ENCODE measurements around the gene NAA11.
"Not testable (repeated sequence)": the region's sequence is repeated elsewhere in the genome, so short reads cannot be mapped to it uniquely, and the experiment has no call there.

The NAA11 gene

DNA sequence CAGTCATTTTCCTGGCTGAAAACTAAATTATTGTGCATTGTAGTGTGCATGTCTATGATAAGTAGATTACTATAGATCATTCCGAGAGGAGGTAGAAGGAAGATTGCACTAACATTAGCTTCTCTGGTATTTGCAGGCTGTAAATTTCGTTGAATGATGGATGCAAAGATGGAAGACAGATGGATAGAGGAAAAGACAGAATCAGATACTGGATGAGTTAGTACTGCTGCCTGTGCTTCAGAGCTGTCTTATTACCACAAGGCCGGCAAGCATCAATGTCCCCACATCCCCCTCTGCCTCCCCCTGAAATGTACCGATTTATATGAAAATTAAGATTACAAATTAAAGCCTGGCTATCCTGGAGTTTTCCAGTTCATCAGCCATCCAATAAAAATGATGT is 17.7 kb downstream of the NAA11 start:
- no peak for FAIRE-seq

DNA sequence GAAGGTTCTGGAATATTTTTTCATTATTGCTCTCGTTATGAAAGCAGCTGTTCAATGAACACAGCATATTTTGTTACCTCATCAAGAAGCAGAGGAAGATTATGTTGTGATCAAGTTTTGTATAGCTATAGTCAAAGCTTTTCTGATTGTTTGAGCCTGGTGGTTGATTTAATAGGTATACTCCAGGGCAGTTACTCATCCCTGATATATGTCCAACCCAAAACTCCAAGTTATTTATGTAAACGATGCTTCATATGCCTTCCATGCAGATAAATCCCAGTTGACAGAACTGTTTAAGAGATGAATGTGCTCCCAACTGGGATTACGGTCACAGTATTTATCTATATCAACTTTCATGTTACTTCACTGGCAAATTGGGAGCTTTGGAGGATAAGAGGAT is 19.1 kb downstream of the NAA11 start:
- FAIRE-seq, result no peak

DNA sequence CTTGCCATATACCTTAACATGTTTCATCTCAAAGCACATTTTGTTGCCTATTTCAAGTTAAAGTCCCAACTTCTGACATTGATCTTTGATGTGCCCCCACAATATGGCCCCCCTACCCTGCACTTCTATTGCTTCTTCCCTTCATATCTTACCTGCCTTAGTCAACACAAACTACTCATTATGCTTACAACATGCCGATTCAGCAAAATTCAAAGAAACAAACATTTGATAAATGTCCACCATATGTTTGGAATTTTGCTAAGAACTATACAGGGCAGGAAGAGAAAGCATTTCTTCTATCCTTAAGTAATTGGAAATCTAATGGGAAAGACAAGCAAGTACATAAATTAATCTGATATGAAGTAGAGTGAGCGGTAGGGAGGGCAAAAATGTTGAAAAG is 25.6 kb downstream of the NAA11 start:
- FAIRE-seq, result no peak

DNA sequence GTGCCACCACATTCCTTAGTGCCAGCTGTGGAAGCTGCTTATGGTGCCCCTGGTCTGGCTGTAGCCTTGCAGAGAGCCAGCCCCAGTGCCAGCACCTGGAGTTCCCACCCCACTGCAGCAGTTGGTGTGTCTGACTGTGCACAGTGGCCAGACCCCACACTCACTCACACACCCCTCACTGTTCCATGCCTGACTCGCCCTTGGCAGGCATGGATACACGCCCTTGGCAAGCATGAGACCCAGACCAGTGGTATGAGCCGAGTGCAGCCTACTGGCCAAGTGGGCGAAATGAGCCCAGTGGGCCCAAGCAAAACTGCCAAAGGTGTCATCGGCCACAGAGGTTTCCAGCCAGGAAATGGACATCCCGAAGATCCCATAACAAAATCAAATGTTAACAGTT is 27.4 kb downstream of the NAA11 start:
- no peak for FAIRE-seq

DNA sequence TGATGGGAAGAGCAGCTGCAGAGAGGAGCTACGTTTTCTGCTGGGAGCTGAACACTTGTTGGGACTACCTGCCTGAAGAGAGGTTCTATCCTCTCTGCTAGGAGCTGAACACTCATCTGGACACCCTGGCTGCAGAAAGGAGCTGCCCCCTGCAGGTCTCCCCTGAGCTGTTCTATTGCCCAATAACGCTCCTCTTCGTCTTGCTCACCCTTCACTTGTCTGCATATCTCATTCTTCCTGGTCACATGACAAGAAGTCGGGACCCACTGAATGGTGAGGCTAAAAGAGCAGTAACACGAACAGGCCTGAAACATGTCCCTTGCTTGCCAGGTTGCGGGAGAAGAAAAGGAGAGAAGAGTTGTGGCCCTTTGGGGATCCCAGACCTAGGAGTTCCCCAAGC is 27.8 kb downstream of the NAA11 start:
- no peak for FAIRE-seq

DNA sequence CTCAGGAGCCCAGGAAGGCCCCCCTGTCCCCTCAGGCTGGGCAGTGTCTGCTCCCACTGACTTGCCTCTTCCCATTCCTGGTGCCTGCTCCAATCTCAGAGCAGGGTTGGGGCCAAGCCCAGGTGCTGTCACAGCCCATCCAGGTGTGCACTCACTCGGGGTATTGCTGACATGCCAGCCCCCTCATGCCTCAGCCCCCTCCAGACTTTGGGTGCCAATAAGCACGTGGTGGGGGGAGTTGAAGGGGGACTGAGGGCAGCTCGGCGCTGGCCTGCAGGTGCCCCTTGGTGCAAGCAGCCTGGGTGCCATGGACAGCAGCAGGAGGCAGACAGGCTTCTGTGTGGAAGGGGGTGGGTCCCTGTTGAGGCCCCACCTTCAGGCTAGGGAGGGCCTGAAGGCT is 28.4 kb downstream of the NAA11 start:
- FAIRE-seq, result no peak

DNA sequence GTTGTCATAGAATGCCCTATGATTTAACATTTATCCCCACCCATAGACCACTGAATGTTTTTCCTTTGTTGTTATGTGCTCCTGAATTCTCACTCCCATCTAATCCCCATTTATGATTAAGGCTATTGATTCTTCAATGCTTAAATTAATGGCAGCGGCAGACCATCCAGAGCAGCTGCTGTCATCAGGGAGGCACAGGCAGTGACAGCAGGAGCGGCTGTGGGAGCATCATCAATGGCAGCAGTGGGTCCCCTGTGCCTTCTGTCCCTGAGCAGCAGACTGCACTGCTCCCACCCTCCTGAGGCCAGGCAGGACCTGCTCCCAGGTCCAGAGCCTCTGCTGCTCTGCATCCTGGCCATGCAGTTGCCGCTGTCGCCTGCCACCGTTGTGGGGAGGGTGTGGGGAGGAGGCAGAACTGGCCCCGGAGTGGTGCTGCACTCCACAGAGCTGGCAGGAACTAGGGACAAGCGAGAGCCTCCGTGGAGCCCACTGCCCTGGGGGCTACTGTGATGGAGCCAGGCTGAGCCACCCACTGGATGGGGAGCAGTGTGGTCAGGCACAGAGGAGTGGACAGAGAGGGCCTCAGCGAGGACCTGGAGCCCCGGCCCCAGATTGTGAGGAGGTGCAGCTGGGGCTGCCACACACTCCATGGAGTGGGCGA is 29.0 kb downstream of the NAA11 start:
- FAIRE-seq, result no peak

DNA sequence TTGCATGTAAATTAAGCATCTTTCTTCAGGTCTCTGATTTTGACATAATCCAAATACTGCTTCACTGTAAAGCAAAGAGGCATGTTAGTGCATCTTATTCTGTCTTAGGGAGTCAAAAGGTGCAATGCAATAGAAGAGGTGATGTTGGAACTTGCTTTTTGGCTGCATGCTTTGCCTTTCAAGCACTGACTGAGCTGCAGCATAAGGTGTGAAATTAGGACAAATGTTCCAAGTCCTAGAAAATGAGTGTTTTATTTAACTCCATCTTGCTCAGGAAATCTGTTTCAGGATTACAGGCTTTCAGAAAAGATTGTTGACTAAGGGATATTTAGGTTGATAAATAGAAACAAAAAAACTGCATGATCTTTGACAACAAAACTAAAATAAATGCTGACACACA is 30.8 kb downstream of the NAA11 start:
- no peak for FAIRE-seq

DNA sequence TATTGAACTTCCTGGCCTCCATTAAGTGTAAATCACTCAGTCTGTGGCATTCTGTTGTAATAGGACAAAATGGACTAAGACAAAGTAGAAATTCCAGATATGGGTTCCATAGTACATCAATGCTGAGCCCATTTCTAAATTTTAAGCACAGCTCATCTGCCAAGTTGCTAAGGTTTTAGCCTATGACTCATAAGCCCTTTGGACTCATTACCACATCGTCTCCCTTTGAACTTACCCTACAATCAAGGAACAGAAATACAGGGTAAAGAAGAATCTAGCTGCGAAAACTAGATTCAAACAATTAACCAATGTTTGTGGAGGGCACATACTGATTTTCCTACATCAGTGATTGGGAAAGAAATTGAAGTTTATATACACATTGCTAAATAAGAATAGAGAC is 31.8 kb downstream of the NAA11 start:
- no peak for FAIRE-seq

DNA sequence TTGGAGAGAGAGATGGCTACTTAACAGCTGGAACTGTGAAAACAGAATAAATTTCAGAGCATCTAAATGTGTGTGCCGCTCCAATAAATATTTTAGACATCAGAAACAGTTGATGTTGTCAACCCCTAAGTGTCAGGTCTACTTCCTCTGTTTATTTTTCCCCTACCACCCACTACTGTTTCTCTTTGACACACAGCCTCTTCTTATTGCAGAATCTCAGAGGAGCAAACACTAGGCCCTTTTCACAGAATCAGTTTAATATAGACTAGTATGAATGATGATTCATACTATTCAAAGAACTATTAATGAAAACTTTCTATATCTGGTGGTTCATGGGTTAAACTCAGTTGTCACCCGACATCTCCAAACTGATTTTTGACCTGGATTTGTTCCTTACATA is 33.9 kb downstream of the NAA11 start:
- FAIRE-seq, result no peak

DNA sequence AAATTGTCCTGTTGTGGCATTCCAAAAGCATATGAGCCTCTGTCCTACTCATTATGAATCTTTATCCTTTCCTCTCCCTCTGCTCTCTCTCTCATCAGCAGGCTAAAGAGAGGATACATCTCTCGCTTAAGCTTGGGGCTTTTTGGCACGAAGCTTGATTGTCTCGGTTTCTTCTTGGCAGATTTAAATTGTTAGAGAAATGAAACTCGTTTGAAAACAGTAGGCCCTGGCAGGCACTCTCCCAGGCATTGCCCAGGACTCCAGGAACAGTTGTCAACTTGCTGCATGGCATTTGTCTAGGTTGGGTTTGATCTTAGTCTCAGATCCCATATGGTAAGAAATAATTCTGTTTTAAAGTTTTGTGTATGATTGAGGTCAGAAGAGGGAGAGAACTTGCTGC is 35.5 kb downstream of the NAA11 start:
- no peak for FAIRE-seq

DNA sequence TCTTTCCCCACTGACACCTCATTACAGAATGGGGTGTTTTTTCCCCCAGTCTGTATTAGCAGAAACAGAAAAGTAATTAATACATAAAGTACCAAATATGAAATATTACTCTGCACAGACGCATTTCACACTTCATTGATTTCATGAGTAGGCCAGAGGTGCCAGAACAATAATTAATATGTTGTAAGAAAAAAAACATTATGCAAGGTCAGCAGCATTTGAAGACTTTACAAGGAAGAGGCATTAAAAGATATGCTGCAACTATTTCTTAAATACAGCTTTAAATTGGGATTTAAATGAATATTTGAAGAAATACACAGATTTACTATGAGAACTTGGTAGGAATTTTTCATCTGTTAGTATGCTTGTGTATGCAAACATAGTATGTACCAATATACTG is 37.7 kb downstream of the NAA11 start:
- peak; percentile 75 for FAIRE-seq

DNA sequence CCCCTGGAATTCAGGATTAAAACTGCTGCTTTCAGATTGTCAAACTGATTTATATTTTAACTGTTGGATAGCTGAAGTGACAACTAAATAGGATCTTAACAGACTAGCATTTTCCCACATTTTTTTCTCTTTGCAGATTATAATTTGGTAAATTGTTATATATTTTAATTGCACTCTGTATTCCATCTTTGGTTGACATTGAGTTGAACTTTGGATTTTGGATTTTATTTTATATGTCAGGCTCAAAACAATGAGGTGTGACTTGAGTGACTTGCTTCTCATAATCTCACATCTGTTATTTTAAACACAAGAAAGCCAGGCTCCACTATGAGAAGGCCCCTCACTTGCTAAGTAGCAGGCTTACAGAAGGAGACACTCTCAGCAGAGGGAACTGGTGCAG is 38.1 kb downstream of the NAA11 start:
- no peak for FAIRE-seq

DNA sequence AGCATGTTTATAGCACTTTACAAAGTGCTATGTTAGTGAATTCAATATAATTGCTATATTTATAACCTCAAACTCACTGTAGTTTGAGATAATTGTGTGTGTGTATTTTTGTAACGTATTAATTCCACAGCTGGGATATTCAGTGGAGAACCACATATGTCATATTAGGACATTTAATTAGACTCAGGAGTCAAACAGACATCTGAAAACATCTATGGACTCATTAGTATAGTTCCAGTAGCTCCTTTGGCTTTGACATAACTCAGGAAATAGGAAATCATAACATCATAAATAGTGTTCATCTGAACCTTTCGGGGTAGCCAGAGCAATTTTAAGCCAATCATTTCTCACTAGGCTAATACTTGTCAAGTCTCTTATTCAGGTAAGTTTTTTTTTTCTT is 38.8 kb downstream of the NAA11 start:
- FAIRE-seq, result no peak

DNA sequence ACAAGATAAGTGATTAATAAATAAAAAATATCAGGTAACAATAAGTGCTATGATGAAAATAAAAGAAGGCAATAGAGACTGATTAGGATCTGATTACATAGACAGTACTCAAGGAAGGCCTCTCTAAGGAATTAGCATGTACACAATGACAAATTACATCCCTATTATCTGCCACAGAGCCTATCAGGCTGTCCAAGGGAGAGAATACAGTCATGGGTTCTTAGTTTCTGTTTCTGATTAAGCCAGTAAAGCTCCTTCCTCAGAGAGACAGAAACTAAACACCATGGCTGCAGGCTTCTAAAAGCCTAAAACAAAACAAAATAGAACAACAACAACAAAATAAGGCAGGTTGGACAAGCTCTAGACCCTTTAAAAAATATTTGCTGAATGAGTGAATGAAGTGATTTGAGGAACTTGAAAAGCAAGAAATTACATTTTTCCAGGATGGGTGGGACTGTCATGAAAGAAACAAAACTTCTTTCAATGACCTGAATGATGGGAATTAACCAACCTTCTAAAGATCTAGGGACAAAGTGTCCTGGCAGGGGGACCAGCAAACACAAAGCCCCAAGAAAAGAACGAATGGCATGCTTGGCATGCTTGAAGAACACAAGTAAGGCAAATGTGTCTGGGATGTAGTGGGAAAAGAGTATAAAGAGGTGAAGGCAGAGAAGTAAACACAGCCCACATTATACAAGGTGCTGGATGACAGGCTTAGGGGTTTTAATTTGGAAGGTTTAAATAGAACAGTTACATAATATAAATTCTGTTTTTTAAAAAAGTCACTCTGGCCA is 44.1 kb downstream of the NAA11 start:
- FAIRE-seq, result no peak

DNA sequence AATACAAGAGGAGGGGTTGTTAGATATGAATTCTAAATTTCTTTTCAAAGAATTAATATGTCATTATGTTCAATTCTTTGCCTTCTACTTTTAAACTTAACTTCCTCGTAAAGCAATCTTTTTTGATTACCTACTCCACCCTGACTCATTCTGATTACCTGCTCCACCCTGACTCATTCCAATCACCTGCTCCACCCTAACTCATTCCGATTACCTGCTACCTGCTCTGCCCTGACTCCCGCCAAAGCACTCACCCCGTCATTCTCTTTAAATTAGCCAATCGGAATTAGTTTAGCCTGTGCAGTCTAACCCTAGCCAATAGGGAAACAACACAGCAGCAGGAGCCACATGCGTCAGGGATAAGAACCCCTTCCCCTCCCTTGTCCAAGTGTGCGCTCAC is 48.4 kb downstream of the NAA11 start:
- FAIRE-seq, result not testable (repeated sequence)

DNA sequence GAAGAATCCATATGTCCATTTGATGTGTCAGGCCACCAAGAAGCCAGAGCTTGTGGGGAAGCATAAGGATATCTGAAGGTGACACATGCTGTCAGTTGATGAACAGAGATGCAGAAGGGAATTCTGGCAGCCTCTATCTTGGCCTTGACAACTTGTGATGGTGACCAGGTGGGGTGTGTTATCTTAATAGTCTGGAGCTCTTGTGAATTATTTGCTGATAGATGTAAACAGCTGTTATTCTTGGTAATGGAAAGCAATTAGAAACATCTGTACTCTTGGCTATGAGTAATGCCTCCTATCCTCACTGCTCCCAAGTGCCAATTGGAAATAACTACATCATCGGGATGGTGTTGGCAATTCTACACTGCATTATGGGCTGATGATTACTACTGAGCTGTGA is 51.9 kb downstream of the NAA11 start:
- peak; percentile 45 for FAIRE-seq

DNA sequence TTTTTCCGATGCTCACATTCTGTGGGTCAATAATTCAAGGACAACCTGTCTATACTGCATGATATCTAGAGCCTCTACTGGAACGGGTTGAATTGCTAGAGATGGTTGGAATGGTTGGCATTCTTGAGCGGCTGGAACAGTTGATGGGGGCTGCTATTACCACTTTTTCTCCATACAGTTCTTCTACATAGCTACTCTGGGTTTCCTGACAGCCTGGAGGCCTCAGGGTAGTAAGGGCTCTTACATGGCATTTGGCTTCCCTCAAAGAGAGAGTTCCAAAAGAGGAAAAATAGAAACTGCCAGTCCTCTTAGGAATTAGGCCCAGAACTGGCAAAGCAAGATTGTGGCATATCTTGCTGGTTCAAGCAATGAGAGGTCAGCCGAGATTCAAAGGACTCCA is 53.1 kb downstream of the NAA11 start:
- FAIRE-seq, result no peak

DNA sequence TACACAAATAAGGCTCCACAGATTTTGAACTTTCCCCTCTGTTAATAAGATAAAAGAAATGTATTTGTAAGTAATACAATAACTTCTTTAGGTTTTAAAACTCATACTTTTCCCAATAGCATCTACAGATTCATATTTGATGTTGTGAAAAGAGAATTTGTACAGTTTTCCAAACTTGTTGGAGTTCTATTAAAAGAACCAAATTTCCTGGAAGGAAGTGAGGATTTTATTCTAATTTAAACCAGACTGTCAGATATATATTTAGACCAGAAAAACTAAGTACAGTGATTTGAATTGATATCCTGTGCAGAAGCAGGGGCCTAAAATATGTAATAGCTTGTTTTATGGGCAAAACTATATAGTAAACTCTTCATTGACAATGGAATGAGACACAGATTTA is 53.7 kb downstream of the NAA11 start:
- no peak for FAIRE-seq

DNA sequence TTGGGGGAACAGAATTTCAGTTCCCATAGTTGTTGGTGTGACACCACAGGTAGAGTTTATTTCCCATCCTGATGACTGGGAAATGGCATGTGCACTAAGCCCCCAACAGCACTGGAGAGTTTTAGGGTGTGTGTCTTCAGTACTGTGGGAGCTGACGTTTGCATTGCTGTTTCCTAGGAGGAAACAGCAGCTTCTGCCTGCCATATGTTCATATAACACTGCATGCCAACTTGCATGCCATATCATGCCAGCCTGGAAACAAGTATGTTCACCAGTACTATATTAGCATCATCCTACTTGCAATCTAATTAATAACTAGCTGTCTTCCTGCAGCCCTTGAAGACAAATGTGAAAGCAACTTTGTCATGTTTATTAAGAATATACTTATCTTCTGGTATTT is 58.2 kb downstream of the NAA11 start:
- no peak for FAIRE-seq

Measured in islet of Langerhans (tissue), 1 donor.